ENCODE results near the gene KLK15. TPM values are rescaled to one million over a fixed set of nuclear protein-coding genes. Genes with fewer than 3 reads are reported as not detected.
"Not testable (repeated sequence)": the region's sequence is repeated elsewhere in the genome, so short reads cannot be mapped to it uniquely, and the experiment has no call there.

KLK15 gene
- polyA plus RNA-seq, 1 donor = not detected

DNA sequence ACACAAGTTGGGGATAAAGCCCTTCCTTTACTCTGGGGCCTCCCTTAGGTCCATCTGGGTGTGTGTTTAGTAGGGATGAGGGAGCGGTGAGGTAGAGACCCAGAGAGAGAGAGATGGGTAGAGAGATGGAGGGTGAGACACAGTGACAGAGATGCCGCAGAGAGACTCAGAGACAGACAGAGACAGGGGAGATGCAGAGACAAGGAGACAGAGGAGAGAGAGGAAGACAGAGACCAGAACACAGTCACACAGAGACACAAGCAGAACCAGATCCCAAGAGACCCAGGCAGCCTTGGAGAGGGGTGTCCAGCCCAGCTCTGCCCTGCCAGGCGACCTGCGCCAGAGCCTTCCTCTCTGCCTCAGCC lies 12.1 kb downstream of the KLK15 start:
- DNase-seq (ENCODE audit: low read depth) = no peak

DNA sequence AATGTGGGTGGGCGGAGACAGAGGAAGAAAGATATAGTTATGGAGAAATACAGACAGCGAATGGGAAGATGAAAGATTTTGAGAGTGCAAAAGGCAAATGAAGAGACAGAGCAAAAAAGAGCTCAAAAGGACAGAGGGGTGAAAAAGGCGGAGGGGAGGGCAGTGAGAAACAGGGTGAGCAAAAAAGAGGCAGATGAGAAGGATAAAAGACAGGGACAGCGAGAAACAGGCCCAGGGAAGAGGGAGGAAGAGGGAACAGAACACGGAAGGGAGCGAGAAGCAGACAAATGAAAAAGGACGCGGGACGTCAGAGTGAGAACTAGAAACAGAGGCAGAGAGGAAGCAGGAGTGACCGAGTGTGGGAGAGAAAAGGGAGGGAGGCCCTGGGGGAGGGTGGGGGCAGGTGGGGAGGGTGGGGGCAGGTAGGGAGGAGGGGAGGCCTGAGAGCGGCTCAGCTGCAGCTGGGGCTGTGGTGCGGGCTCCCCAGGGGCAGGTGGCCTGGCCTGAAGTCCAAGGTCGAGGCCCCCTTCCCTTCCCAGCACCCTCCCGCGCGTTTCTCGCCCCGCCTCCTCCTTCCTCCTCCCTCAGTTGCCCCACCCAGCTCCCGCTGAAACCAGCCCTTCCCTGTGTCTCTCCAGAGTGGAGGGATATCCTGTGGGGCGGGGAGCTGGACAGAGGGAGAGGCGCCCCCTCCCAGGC lies 12.7 kb downstream of the KLK15 start:
- no peak for DNase-seq (ENCODE audit: low read depth)

DNA sequence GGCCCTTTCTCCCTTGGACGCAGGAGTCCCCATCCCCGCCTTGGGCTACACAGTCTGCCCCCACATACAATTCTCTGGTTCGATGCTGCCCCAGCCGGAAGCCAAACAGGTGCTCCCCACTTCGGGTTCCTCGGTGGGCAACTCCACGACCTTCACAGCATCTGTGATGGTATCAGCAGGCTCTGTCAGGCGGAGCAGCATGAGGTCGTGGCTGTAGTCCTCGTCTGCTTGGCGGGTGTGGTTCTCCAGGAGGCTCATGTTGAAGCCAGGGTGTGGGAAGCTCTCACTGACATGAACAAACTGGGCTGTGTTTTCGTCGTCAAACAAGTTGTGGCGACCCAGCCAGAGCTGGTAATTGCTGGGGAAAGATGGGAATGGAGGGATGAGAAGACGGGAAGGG lies 13.3 kb downstream of the KLK15 start:
- no peak for DNase-seq (ENCODE audit: low read depth)

DNA sequence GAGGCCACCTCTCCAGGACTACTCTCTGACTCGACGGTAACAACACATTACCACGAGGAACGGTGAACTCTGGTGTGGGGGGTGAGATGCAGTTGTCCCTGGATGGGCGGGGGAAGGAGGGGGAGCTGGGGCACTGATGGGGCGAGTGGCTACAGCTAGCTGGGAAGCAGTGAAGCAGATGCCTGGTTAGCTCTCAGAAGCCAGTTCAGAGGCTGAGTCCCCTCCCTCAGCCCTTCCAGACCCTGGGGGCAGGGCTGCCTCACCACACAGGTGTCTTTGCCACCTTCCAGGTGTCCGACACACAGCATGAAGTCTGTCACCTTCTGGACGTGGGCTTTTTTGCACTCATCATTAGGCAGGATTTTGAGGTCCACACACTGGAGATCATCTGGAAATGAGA lies 13.7 kb downstream of the KLK15 start:
- no peak for DNase-seq (ENCODE audit: low read depth)

GRCh38 chr19:50818859-50819472 lies 14.4 kb downstream of the KLK15 start:
- DNase-seq (ENCODE audit: low read depth) = no peak

GRCh38 chr19:50817941-50818858 lies 15.2 kb downstream of the KLK15 start:
- DNase-seq (ENCODE audit: low read depth) = no peak

DNA sequence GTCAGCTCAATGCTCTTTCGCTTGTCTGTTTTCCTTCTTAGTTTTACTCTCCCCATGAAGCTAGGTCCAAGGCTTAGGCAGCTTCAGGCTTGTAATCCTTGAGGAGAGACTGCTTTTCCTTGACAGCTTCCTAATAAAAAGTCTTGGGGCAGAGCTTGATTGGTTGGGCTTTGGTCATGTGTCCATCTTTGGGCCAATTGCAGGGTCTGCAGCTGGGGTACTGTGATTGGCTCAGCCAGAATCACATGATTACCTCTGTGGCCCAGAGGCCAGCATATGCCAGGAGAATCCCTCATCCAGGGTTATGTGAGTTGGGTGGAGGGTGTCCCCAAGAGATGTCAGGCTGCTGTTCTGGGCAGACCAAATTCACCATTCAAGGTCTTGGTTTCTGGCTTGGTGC lies 17.9 kb downstream of the KLK15 start:
- DNase-seq (ENCODE audit: low read depth) = no peak

DNA sequence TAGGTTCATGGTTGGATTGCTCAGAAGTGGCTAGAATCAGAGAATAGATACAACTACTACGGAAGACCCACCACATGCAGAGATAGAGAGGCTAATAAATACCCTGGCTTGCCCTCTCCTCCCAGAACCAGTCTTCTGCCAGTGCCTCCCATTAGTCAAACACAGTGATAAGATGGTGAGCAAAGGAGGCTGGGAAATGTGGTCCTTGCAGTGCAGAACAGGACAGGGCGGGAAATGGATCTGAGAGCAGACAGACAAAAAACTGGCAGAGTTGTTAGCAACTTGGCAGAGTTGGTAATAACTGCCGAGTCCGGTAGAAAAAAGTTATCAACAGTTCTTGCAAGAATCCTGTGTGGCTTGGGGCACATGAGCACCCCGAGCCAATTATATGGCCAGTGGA lies 18.5 kb downstream of the KLK15 start:
- no peak for DNase-seq (ENCODE audit: low read depth)

GRCh38 chr19:50812474-50812873 lies 20.9 kb downstream of the KLK15 start:
- DNase-seq (ENCODE audit: low read depth) = no peak

GRCh38 chr19:50811622-50812238 lies 21.6 kb downstream of the KLK15 start:
- not testable (repeated sequence) for DNase-seq (ENCODE audit: low read depth)

- no peak for DNase-seq (ENCODE audit: low read depth)
Observed at GRCh38 chr19:50808856-50809255, 24.5 kb downstream of the KLK15 start.

- peak; percentile 95 for DNase-seq (ENCODE audit: low read depth)
Observed at GRCh38 chr19:50804420-50805272, 28.7 kb downstream of the KLK15 start.

DNA sequence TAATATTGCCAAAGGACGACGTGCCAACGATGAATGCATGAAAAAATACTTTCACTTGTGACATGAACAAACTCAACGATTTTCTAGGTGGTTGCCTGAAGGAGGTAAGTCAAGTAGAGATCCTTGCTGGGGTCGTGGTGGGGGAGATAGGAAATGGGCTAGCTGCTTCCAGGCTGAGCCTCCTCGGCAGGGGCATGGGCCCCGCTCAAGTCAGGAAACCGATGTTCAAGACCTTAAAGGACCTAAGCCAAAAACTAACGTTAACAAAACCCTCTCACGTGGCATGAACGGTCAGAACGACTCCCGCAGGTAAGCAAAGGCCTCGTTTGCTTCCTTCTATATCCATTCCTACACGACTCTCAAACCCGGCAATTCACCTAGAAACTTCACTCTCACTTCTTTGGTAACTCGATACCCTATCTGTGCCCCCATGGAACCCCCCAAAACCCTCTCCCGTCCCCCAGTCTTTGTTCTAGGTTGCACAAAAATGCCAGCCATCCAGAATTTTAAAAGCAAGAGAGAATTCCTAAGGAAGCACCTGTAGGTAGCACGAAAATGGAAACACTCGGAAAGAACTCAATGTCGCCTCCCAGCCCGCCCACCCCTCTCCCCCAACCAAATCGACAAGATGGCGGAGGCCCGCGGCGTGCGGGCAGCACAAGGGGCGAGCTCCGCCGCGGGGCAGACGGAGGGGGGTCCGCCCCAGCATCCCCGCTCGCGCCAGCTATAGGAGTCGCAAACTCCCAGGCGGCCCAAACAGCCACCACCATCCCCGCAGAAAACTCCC lies 29.5 kb downstream of the KLK15 start:
- no peak for DNase-seq (ENCODE audit: low read depth)

DNA sequence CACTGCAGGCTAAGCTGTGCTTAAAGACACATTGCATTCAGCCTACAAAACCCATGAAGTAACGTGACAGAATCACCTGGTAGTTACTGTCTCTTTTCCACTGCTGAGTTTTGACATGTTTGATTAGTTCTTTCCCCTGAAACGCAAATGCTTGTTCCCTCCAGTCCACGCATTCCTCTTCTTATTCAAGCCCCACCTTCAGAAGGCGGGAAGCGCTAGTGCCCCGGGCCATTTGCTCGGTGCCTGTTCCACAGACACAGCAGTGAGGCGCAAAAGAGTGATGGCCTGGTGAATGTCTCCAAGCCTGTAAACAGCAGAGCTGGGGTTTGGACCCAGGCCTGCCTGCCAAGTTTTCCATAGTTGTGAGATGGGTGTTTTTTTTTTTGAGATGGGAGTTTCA lies 32.3 kb downstream of the KLK15 start:
- DNase-seq (ENCODE audit: low read depth) = no peak

GRCh38 chr19:50799547-50799851 lies 33.9 kb downstream of the KLK15 start:
- DNase-seq (ENCODE audit: low read depth) = no peak

GRCh38 chr19:50798659-50799546 lies 34.5 kb downstream of the KLK15 start:
- no peak for DNase-seq (ENCODE audit: low read depth)

DNA sequence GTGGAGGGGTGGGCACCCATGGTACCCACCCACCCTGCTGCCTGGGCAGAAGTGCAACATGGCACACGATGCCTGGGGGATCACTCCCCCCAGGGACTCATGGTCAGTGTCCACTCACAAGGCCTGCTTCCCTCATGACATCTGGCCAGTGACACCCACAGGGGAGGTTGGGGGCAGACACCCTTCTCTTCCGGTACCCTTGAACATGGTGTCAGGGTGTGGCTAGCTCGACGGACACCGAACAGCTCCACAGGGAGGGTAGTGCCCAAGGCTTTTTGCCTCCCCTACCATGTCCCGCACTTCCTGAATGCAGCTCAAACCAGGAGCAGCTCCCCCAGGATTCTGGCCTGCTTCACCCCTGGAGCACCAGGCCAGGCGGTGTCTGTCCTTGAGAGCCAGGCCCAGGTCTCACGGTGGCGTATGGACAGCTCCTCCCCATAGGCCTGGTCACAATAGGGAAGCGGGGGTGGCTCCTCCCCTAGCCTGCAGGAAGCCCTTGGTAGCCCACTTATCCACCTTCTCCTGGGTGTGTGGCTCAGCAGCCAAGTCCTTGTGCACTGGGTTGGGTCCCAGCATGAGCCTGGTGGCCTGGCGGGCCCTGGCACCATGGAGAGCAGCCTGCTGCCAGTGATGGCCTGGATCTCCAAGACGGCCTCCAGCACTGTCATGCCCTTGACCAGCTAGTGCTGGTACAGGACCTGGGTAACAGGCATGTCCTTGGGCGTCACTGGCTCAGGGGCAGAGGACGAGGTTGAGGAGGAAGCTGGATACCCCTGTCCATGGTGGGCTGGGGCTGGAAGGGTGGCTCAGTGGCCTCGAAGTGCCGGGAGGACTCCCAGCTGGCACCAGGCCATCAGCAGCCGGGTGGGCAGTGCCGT lies 35.4 kb downstream of the KLK15 start:
- no peak for DNase-seq (ENCODE audit: low read depth)

GRCh38 chr19:50797429-50797780 lies 36.0 kb downstream of the KLK15 start:
- no peak for DNase-seq (ENCODE audit: low read depth)
